Measurements from ENCODE around the gene GKN2.
"Not testable (repeated sequence)": the region's sequence is repeated elsewhere in the genome, so short reads cannot be mapped to it uniquely, and the experiment has no call there.

GKN2 gene

DNA sequence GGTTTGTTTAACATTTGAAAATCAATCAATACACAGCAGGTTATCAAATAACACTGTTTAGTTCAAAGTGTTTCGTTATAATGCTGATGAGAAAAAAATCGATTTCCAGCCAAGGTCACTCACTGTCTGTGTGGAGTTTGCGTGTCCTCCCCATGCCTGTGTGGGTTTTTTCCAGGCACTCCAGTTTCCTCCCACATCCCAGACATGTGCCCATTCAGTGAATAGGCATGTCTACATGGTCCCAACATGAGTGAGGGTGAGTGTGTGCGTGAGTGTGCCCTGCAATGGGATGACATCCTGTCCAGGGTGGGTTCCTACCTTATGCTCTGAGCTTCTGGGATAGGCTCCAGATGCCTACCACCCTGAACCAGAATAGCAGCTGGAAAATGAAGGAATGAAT is 8.7 kb upstream of the GKN2 start:
- DNase-seq (ENCODE audit: low read depth) = no peak

DNA sequence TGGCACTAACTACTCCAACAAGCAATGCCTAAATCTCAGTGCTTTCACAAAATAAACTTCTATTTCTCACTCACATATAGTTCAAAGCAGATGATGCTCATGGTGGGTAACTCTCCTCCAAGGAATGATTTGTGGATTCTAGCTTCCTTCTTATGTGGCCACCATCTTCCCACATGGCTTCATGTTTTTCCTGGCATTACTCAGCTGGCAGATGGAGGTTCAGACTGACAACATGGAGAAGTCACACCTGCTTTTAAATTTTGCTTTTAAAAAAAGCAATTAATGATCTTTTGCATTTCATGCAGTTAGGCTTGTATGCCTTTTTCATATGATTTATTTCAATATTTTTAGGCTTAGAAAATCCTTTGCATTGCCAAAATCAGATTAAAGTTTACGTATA is 6.3 kb upstream of the GKN2 start:
- no peak for DNase-seq (ENCODE audit: low read depth)

DNA sequence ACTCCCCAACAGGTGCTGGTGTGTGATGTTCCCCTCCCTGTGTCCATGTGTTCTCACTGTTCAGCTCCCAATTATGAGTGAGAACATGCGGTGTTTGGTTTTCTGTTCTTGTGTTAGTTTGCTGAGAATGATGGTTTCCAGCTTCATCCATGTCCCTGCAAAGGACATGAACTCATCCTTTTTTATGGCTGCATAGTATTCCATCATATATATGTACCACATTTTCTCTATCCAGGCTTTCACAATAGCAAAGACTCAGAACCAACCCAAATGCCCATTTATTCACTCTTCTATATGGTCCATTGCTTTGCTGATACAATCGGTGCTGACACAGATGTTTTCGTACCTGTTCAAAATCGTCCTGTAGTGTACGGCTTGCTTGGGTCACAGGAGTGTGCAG is 2.7 kb upstream of the GKN2 start:
- not testable (repeated sequence) for DNase-seq (ENCODE audit: low read depth)

DNA sequence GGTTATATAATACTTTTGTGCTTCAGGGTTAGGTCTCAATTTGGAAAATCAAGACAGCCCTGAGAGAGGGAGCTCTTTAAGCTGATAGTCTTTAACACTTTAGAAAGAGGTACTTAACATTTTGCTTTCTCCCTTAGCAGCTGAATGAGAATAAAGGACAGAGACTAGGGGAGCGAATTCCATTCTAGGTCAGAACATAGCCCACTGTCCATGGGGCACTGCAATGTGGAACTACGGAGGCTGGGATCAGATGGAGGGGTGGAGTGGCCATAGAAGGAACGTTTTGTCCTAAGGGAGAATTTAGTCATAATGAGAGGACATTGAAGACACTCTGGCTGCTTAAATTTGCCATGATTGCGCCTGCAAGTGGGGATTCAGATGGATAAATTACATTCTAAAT is 794 bp downstream of the GKN2 start:
- no peak for DNase-seq (ENCODE audit: low read depth)

DNA sequence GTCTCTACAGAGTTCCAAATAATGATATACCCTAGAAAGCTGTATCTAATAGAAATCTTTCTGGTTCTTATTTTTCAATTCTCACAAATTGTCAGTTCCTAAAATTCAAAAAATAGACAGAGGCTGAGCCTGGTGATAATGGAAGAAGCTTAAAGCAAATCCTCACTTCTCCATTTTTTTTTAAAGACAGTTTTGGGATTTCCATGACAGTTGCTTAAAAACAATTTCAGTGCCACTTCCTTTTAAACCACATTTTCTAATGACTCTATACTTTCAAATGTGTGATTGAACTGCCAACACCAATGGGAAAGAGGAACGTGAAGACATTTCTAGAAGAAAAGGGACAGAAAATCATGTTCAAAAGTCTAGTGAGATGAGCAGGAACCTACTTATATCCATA is 4.0 kb downstream of the GKN2 start:
- DNase-seq (ENCODE audit: low read depth) = no peak

DNA sequence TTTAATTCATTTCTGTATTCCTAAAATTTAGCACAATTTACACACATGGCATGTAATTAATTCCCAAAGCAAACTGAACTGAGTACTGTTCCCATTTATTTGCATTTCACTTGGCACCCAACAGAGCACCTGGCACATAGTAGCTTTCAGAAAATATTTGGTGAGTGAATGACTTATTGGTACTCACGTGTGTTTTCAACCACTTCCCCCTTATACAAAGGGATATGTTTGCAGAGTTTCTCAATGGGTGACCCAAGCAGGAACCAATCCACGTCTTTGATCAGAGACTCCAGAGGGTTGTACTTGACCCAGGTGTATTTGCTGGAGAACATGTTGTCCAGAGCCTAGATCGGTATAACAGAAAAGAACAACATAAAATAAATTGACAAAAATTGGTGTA is 6.6 kb downstream of the GKN2 start:
- DNase-seq (ENCODE audit: low read depth) = no peak

DNA sequence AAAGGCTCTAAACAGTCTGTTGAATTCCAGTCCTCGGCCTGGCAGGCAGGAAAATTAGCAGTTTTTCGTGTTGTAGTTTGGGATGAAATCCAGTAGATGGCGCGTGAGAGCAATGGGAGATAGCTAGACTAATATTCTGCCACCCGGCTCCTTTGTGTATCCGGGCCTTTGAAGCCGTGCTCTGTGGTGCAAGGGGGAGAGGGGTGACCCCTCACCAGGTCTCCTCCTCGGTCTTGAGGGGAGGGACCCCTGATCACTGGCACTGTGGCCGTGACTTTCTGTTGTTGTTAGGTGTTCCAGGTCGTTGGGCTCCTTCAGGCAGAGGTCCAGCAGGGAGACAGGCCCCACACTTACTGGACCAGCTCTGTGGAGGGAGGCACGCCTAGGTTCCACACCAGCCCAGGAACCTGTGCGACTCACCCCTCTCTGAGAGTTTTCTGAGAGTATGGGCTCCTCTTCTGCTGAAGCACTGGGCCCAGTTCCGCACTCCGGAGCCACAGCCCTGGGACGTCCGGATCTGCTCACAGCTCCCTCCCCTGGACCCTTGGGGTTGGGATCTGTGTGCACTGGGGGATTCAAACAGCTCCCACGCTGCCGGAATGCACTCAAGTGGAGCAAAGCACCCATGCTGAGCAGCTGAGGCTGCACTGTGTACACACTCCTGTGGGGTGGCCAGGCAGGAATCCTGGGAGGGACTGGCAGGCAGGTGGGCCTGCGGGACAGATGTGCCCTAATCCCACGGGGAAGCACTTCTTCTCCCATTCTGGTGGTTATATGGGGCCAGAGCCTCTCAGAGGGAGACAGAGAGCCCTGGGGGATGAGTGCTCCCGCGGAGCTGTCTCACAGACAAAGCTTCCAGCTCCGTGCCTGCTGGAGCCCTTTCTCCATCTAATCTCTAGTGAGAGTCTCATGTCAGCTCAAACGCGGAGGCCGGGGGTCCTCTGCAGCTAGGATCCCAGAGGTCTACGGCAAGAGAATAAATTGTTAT is 8.8 kb downstream of the GKN2 start:
- no peak for DNase-seq (ENCODE audit: low read depth)

DNA sequence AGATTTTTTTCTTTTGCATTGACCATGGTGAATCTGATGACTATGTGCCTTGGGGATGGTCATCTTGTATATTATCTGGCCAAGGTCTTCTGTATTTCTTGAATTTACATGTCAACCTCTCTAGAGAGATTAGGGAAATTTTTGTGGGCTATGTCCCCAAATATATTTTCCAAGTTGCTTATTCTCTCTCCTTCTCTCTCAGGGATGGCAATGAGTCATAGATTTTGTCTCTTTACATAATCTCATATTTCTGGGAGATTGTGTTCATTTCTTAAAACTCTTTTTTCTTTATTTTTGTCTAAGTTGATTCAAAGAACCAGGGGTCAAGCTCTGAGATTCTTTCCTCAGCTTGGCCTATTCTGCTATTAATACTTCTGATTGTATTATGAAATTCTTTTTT is 9.9 kb downstream of the GKN2 start:
- no peak for DNase-seq (ENCODE audit: low read depth)

DNA sequence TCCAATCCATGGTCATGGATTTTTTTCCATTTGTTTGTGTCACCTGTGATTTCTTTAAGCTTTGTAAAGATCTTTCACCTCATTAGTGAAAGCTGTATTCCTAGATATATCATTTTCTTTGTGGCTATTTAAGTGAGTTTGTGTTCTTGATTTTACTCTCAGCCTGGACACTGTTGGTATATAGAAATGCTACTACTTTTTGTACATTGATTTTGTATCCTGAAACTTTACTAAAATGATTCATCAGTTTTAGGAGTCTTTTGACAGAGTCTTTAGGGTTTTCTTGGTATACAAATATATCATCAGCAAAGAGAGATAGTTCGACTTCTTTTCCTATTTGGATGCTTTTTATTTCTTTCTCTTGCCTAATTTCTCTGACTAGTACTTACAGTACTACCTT is 12.3 kb downstream of the GKN2 start:
- DNase-seq (ENCODE audit: low read depth) = no peak

DNA sequence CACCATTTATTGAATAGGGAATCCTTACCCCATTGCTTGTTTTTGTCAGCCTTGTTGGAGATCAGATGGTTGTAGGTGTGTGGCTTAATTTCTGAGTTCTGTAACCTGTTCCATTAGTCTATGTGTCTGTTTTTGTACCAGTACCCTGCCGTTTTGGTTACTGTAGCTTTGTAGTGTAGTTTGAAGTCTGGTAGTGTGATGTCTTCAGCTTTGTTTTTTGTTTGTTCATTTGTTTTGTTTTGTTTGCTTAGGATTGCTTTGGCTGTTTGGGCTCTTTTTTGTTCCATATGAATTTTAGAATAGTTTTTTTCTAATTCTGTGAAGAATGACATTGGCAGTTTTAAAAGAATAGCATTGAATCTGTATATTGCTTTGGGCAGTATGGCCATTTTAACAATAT is 12.7 kb downstream of the GKN2 start:
- DNase-seq (ENCODE audit: low read depth) = no peak

DNA sequence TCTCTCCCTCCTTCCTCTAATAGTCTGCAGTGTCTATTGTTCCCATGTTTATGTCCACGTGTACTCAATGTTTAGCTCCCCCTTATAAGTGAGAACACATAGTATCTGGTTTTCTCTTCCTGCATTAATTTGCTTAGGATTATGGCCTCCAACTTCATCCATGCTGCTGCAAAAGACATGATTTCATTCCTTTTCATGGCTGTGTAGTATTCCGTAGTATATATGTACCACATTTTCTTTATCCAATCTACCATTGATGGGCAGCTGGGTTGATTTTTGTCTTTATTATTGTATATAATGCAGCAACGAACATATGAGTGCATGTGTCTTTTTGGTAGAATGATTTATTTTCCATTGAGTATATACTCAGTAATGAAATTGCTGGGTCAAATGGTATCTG is 13.8 kb downstream of the GKN2 start:
- no peak for DNase-seq (ENCODE audit: low read depth)

DNA sequence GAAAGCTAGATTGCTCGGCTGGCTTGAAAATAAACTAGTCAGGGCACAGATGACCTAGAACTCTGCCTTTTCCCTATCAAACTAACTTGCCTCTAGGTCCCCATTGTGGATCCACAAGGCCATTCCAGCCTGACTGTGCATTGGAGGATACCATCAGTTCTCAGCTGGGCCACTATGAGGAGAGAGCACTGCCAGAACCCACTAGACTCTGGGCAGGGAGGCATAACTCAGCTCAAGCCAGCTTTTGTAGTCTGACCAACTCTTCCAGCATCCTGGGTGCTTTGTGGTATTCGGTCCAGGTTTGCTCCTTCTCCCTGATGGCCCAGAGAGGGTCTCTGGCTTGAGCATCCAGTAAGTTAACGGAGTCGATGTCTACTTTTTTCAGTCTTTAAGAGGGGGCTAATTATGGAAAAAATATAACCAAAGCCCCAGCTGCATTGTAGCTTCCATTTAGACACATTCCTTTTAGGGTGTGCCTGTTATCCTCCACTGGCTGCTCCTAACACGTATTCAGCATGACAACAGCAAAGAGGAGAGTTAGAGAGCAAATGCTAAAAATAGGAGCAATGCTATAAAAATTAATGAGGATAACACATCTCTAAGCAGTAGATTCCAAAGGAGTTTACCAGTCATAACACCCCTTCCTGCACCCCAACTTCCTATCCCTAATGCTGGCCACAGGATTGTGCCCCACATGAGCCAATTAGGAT is 15.2 kb downstream of the GKN2 start:
- DNase-seq (ENCODE audit: low read depth) = no peak

DNA sequence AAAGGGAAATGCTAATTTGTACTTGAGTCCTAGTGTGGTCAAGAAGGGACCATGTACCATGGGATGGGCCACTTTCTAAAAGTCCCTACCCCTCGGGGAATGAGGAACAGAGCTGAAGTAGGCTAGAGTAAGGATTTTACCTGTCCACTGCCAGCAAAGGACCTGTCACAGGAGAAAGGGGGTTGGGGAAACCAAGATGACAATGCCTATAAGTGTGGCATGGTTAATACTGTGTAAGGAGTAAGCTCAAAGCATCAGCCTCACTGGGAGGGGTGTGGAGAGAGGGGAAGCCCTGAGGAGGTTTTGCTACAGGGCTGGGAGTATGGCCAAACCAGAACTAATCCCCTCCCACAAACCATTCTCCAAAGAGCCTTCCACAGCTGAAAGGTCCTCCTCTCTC is 15.8 kb downstream of the GKN2 start:
- DNase-seq (ENCODE audit: low read depth) = no peak

DNA sequence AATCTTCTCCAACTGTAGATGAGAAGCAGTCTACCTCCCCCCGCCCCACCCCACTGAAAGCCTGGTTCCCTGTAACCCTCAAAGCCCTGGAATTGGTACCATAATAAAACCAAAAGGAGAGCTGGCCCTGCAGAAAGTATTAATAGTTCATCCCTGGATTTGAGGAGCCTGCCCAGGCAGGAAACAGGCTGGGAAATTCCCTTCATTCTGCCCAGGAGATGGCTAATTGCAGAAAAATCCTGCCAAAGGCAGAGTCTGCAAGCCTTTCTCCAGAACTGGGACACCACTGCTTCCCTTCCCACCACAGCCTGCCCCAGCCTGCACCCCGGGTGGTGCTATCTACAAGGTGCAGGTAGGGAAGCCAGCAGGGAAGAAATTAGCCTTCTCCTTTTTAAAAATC is 16.3 kb downstream of the GKN2 start:
- DNase-seq (ENCODE audit: low read depth) = no peak

DNA sequence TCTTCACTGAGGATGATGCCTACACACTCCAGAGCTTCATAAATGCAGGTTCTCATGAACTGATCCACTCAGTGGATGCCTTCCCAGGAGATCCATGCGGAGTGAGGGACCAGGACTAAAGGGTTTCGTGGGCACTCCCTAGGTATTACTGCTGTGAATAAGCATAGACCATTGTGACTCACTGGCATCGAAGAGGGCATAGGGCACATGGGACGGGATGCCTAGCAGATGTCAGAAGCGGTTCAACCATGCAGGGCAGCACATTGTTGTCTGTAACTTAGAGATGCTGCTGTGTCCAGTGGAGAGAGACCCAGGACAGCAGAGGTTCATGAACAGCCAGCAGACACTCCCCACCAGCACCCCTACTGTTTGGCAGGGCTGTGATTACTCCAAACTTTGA is 17.2 kb downstream of the GKN2 start:
- no peak for DNase-seq (ENCODE audit: low read depth)

DNA sequence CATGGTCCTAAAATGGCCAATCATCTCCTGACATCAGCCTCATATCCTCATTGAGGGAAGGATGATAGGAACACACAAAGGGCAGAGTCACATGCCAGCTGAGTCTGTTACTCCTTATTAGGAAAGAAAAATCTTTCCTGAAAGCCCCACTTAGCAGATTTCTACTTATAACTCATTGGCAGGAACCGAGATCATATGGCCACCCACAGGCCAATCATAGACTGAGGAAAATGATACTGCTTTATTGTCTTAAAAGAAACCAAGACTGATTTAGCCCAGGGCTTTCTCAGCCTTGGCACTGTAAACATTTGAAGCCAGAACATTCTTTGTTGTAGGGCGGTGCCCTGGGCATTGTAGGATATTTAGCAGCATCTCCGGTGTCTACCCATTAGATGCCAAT is 18.7 kb downstream of the GKN2 start:
- no peak for DNase-seq (ENCODE audit: low read depth)

DNA sequence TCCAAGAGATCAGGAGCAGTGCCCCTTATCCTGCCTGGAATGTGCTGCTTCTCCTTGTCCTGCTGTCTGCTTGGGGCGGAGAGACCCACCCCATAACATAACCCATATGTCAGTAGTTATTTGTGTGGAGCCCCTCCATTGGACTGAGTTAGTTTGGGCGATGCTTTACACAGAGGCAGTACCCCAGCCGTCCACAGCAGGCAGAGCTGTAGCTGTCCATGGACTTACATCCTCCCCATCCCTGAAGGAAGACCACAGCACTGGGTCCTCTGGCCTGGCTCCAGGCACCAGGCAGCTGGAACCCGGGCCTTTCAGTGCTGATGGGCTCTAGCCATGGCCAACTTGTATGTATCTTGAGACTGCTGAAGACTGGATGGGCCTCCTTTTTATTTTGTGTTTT is 20.3 kb downstream of the GKN2 start:
- DNase-seq (ENCODE audit: low read depth) = no peak

DNA sequence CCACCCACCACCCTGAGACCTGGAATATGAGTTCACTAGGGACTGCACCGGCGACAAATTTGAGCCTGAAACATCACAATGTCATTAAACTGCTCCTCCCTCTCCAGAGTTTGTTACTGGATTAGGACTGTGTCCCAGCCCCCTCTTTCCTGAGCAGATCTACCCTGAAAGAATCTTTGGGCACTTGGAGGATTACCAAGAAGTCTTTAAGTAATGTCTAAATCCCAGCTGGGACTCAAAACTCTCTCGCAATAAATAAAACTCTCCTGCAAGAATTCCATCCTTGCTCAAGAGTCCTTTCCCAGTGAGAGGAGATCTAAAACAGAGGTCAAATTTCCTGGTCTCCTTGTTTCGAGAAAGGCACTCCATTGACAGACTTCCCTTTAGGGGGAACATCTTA is 20.9 kb downstream of the GKN2 start:
- DNase-seq (ENCODE audit: low read depth) = no peak

DNA sequence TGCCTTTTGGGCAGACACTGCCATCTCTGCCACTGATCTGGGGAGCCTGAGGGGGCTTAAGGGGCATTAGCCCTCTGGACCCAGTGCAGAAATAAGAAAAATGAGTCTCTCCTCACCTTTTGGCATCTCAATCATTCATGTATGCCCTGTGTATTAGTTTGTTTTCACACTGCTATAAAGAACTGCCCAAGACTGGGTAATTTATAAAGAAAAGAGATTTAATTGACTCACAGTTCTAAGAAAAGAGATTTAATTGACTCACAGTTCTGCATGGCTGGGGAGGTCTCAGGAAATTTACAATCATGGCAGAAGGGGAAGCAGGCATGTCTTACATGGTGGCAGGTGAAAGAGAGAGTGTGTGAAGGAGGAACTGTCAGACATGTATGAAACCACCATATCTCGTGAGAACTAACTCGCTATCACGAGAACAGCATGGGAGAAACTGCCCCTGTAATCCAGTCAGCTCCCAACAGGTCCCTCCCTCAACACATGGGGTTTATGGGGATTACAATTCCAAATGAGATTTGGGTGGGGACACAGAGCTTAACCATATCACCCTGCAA is 21.5 kb downstream of the GKN2 start:
- DNase-seq (ENCODE audit: low read depth) = no peak

DNA sequence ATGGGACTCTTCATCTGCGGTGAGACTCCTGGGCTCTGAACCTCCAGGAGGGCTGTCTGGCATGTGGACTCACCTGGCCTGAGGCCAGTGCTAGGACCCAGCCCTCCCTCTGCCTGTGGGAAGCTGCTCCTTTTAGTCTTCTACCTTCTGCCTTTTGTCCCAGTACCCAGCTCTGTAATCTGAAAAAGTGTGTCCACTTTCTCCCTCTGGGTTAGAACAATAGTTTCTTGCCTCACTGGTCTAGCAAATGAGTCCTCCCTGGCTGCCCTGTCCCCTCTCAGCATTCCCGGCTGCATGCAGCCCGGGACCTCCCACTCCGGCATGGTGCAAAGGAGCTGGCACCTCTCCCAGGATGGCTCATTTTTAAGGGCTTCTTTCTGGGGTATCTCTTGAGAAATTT is 25.9 kb downstream of the GKN2 start:
- no peak for DNase-seq (ENCODE audit: low read depth)

DNA sequence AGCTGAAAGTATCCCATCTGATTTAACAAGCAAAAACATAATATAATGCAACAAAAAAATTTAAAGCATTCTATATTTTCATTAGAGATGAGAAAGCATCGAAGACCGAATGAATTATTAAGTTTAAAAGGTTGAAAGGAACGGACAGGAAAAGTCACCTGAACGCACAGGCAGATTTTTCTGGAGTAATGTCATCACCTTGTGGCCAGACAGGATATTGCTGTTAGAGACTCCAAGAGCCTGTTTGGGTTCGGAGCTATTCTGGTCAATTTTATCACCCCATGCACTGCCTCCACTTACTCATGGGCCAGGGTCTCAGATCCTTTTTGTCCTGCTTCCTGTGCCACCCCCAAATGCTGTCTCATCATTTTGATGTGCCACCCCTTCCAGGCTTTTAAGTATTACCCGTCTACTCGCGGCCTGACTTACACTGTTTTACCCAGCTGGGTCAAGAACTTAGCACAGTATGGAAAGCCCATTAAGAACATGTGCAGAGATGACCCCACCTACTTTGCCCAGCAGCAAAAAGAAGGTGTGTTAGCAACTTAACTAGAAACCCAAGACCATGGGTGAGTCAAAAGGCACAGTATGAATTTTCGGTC is 27.3 kb downstream of the GKN2 start:
- DNase-seq (ENCODE audit: low read depth) = no peak

DNA sequence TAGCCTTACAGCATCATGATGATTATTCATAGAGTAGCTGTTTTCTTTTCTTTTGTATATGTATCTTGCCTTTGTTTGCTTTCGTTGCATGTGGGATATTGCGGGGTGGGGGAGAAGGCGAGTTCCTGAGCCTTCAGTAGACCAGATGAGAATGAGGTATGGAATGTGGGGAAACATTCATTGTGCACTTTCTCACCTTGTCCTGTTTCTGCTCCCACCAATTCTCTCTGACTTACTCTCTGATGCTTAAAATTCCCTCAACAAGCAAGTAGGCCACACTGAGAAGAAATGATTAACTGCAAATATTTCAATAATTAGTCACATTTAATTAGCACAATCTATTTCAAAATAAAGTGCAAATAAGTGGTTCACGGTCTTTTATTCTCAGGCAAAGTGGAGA is 31.0 kb downstream of the GKN2 start:
- no peak for DNase-seq (ENCODE audit: low read depth)
